Smooth muscle cell (in vitro differentiated cells): ENCODE measurements around the gene WDR47. TPM values are rescaled to one million over a fixed set of nuclear protein-coding genes. Genes with fewer than 3 reads are reported as not detected.

Source experiments
- DNase-seq: peaks from one replicate; lab custom pipeline; 2025; ENCODE audit not compliant: unreplicated experiment; lab: John Stamatoyannopoulos, UW
- H2AFZ ChIP-seq: fragments of 200-600 bp; sonication (generic); 2 replicates; pipeline ENCODE4 v1.6.0; 2016; ENCODE audit warnings: antibody characterized with exemption, low read depth, mild to moderate bottlenecking
- H3F3A ChIP-seq: fragments of 200-600 bp; sonication (generic); 2 replicates; pipeline ENCODE4 v1.6.0; 2017; ENCODE audit warnings: antibody characterized with exemption, low read depth
- H3K27ac ChIP-seq: fragments of 200-600 bp; sonication (generic); 2 replicates; pipeline ENCODE4 v1.5.1; 2016; ENCODE audit warnings: low read depth, mild to moderate bottlenecking
- H3K27me3 ChIP-seq: fragments of 200-600 bp; sonication (generic); 2 replicates; pipeline ENCODE4 v1.6.1; 2016; ENCODE audit warnings: low read depth, mild to moderate bottlenecking
- H3K36me3 ChIP-seq: fragments of 200-600 bp; sonication (generic); 2 replicates; pipeline ENCODE4 v1.5.1; 2016; ENCODE audit warnings: low read depth
- H3K4me1 ChIP-seq: fragments of 200-600 bp; sonication (generic); 2 replicates; pipeline ENCODE4 v1.5.1; 2016; ENCODE audit warnings: low read depth
- H3K4me2 ChIP-seq: fragments of 200-600 bp; sonication (generic); 2 replicates; pipeline ENCODE4 v1.6.0; 2016; ENCODE audit warnings: mild to moderate bottlenecking
- H3K4me3 ChIP-seq: fragments of 200-600 bp; sonication (generic); 2 replicates; pipeline ENCODE4 v1.5.1; 2016; ENCODE audit warnings: mild to moderate bottlenecking
- H3K79me2 ChIP-seq: fragments of 200-600 bp; sonication (generic); 2 replicates; pipeline ENCODE4 v1.6.0; 2016; ENCODE audit warnings: low read depth, mild to moderate bottlenecking
- H3K9ac ChIP-seq: fragments of 200-600 bp; sonication (generic); 2 replicates; pipeline ENCODE4 v1.6.0; 2016; ENCODE audit warnings: low read depth
- H3K9me3 ChIP-seq: fragments of 200-600 bp; sonication (generic); replicated peaks from 2 replicates; pipeline ENCODE4 v1.5.1; 2016; ENCODE audit warnings: low read depth
- H4K20me1 ChIP-seq: fragments of 200-600 bp; sonication (generic); 2 replicates; pipeline ENCODE4 v1.6.0; 2016; ENCODE audit warnings: low read depth
- WGBS: methylation state at CpG from one replicate; pipeline ENCODE4 v1.1.7; 2016; ENCODE audit warnings: low lambda C conversion rate; 5-methylcytosine and 5-hydroxymethylcytosine counted together
- polyA plus RNA-seq: library from polyadenylated mRNA; unstranded; fragments of >200 nt; fragmentation: Nextera tagmentation; extraction: Ambion mirVana; gene quantifications from 2 replicates; pipeline ENCODE4 v1.2.1, GENCODE V29; 2016
- total RNA-seq: library from RNA; depleted of rRNA; stranded (reverse); fragments of >200 nt; gene quantifications from 2 replicates; pipeline ENCODE4 v1.2.3, GENCODE V29; 2014
- TF ChIP-seq, protein P1 (sequence below): fragments of 200-600 bp; sonication (generic); IDR thresholded peaks from 2 replicates; pipeline ENCODE4 v1.5.1; 2017; ENCODE audit warnings: borderline replicate concordance, mild to moderate bottlenecking, antibody characterized with exemption; ENCODE audit not compliant: insufficient read depth, poor library complexity, severe bottlenecking

The WDR47 gene
- total and polyA plus RNA-seq, 2 experiments from 2014 or later = 5.8 to 16.0 TPM

DNA sequence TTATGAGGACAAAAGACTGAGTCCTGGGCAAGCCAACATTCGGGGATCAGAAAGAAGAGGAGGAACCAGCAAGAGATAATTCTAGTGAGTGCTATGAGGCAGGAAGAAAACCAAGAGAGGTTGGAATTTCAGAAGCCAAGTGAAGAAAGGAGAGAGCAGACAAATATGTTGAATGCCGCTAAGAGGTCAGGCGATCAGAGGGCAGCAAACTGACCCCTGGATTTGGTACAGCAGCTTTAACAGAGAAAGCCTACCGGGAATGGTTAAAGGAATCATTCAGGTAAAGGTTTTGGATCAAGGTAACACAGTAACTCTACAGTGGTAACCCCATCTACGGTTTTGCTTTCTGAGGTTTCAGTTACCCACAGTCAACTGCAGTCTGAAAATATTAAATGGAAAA, 84.0 kb downstream of the WDR47 start:
- Histone ChIP-seq H2AFZ (no peak overlapping the region), H3K9me3 (no peaks in the 10 kb centered on the region), H3K4me3 (no peak overlapping the region), H3K9ac (no peak overlapping the region), H3K36me3 (no peaks in the 10 kb centered on the region), H3K79me2 (peaks cover 61% of the 10 kb centered on the region), H3K4me2 (no peak overlapping the region), H4K20me1 (peaks cover 75% of the 10 kb centered on the region), H3K27ac (no peak overlapping the region), H3F3A (peaks cover 4% of the 10 kb centered on the region), H3K4me1 (peaks cover 9% of the 10 kb centered on the region), H3K27me3 (no peaks in the 10 kb centered on the region)
- no peak for DNase-seq
- TF ChIP-seq, protein P1, sequence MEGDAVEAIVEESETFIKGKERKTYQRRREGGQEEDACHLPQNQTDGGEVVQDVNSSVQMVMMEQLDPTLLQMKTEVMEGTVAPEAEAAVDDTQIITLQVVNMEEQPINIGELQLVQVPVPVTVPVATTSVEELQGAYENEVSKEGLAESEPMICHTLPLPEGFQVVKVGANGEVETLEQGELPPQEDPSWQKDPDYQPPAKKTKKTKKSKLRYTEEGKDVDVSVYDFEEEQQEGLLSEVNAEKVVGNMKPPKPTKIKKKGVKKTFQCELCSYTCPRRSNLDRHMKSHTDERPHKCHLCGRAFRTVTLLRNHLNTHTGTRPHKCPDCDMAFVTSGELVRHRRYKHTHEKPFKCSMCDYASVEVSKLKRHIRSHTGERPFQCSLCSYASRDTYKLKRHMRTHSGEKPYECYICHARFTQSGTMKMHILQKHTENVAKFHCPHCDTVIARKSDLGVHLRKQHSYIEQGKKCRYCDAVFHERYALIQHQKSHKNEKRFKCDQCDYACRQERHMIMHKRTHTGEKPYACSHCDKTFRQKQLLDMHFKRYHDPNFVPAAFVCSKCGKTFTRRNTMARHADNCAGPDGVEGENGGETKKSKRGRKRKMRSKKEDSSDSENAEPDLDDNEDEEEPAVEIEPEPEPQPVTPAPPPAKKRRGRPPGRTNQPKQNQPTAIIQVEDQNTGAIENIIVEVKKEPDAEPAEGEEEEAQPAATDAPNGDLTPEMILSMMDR = no peak
- WGBS = 90% methylated on average over 5 of the region's 5 CpGs

DNA sequence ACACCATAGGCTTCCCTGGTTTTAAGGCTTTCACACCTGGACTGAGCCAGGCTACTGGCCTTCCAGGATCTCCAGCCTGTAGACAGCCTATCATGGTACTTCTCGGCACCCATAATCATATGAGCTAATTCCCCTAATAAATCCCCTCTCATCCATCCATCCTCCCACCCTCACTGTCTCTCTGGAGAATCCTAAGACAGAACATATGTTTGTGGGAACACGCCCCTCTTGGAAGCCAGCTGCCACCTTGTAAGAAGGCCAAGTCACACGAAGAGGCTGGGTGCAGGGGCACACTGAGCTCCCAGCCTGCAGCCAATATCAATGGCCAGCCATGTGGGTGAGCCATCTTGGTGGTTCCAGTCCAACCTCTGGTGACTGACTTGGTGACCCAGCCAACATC, 86.0 kb downstream of the WDR47 start:
- H3K4me2 ChIP-seq = peak overlapping the region; percentile 59
- no peak overlapping the region for H2AFZ ChIP-seq
- peaks cover 89% of the 10 kb centered on the region for H4K20me1 ChIP-seq
- H3K9me3 ChIP-seq = no peaks in the 10 kb centered on the region
- DNase-seq = no peak
- H3K9ac ChIP-seq = no peak overlapping the region
- no peaks in the 10 kb centered on the region for H3K27me3 ChIP-seq
- H3K27ac ChIP-seq = peak overlapping the region; percentile 55
- 93% methylated on average over 3 of the region's 3 CpGs for WGBS
- no peaks in the 10 kb centered on the region for H3K36me3 ChIP-seq
- H3F3A ChIP-seq = peaks cover 4% of the 10 kb centered on the region
- TF ChIP-seq, protein P1 = no peak
- H3K79me2 ChIP-seq = peaks cover 63% of the 10 kb centered on the region
- no peak overlapping the region for H3K4me3 ChIP-seq
- no peaks in the 10 kb centered on the region for H3K4me1 ChIP-seq

DNA sequence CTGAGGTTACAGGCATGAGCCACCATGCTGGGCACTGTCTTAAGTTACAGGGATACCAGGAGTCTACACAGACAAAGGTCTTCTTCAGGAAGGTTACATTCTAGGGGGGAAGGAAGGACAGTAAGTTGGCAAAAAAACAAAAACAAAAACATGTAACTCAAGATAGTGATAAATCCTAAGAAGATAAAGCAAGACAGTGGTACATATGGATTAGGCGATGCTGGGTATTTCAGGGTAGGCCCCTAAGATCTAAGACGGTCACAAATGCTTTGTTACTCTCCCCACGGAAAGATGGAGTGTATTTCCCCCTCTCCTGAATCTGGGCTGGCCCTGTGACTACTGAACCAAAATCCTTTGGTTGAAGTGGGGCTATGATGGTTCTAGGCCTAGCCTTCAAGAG, 86.8 kb downstream of the WDR47 start:
- no peak overlapping the region for H3K27ac ChIP-seq
- H3K4me3 ChIP-seq = no peak overlapping the region
- no peaks in the 10 kb centered on the region for H3K4me1 ChIP-seq
- peaks cover 92% of the 10 kb centered on the region for H4K20me1 ChIP-seq
- H3K36me3 ChIP-seq = no peaks in the 10 kb centered on the region
- no peak overlapping the region for H3K4me2 ChIP-seq
- TF ChIP-seq, protein P1 = no peak
- H3K27me3 ChIP-seq = no peaks in the 10 kb centered on the region
- H2AFZ ChIP-seq = no peak overlapping the region
- no peak overlapping the region for H3K9ac ChIP-seq
- no peak for DNase-seq
- 97% methylated on average over 3 of the region's 3 CpGs for WGBS
- peaks cover 4% of the 10 kb centered on the region for H3F3A ChIP-seq
- peaks cover 60% of the 10 kb centered on the region for H3K79me2 ChIP-seq
- H3K9me3 ChIP-seq = no peaks in the 10 kb centered on the region

DNA sequence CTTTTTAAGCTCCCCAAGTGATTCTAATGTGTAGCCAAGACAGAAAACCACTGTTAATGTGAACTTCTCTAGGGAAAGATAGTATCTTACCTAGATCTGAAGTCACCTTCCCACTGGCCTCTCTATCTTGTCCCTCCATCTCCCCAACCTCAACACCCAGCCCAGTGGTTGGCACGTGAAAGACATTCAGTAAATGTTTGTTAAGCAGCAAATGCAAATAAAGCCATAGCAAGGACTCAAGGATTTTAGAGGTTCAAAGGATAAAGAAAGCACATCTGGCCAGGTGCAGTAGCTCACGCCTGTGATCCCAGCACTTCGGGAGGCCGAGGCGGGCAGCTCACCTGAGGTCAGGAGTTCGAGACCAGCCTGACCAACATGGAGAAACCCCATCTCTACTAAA, 88.5 kb downstream of the WDR47 start:
- H3K4me1 ChIP-seq = no peaks in the 10 kb centered on the region
- 93% methylated on average over 6 of the region's 6 CpGs for WGBS
- H3K9ac ChIP-seq = no peak overlapping the region
- H3K4me2 ChIP-seq = no peak overlapping the region
- DNase-seq = no peak
- no peaks in the 10 kb centered on the region for H3K27me3 ChIP-seq
- no peak overlapping the region for H3K4me3 ChIP-seq
- no peak overlapping the region for H2AFZ ChIP-seq
- H3F3A ChIP-seq = peaks cover 4% of the 10 kb centered on the region
- no peaks in the 10 kb centered on the region for H3K9me3 ChIP-seq
- no peaks in the 10 kb centered on the region for H3K36me3 ChIP-seq
- H4K20me1 ChIP-seq = peaks cover 94% of the 10 kb centered on the region
- H3K27ac ChIP-seq = no peak overlapping the region
- TF ChIP-seq, protein P1 = no peak
- peaks cover 53% of the 10 kb centered on the region for H3K79me2 ChIP-seq
